Measurements from ENCODE around the gene CDH12. TPM values are rescaled to one million over a fixed set of nuclear protein-coding genes. Genes with fewer than 3 reads are reported as not detected.

Gene CDH12
- total RNA-seq, result not detected
- polyA plus RNA-seq, result not detected
- long read RNA-seq, donor 1, result 0 reads
- long read RNA-seq, donor 2, result 0 reads

DNA sequence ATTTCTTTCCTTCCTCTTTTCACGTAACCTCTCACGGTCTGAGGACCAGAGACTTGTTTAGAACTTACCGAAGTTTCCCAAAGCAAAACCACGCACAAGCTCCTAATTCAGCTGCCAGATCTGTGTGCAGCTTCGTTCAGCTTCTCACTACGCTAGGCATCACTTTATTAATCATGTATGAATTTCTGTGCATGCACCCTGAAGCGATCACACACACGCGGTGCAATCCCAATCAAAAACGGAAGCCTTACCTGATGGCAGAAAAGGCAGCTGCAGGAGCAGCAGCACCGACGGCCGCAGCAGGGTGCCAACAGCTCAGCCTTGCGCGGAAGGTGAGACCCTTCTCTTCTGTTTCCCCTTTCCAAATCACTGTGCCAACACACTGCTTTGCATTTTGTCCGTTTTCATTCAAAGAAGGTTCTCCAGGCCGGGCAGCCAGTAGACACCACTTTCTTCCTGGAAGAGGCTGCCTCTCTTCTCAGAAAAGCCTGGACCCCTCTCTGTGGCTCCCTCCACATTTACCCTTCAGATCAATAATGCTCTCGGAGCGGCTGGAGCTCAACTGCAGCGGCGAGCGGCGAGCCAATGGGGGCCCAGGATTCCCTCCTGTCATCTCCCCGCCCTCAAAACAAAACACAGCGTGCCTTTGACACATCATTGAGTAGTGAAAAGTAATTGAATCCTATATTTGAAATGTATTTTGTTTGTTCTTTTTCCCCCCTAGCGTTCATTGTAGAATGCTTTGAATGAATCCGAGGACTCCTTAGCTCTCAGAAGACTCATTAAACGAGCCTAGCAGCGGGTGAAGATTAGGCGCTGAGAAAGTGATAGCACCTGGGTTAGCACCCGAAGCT is at the start of gene CDH12:
CDH12 (minus strand) TSS at position 538 of the 854 bp plus-strand sequence.
- peak within 1 kb of the TSS; percentile 41 for H3K4me3 ChIP-seq
- no peak within 1 kb of the TSS for H3K27ac ChIP-seq
- intact Hi-C loops (cut with DNase I), result no loop called here
- 1 to 2% (median 2%) methylated on average over 31 of the region's 31 CpGs for WGBS, 3 donors
- no peak for TF ChIP-seq CTCF (IDR thresholded peaks at IDR 0.05)
- DNase-seq (no peak), ATAC-seq (no peak)
- H3K4me1 ChIP-seq, result no peaks in the 10 kb centered on the region
- no peaks in the 10 kb centered on the region for H3K36me3 ChIP-seq (ENCODE audit: insufficient read depth in 1 of 2, low read depth in 1 of 2)
- no peaks in the 10 kb centered on the region for H3K27me3 ChIP-seq (ENCODE audit: insufficient read depth in 3 of 3, low read length in 2 of 3)
- no peaks in the 10 kb centered on the region for H3K9me3 ChIP-seq

DNA sequence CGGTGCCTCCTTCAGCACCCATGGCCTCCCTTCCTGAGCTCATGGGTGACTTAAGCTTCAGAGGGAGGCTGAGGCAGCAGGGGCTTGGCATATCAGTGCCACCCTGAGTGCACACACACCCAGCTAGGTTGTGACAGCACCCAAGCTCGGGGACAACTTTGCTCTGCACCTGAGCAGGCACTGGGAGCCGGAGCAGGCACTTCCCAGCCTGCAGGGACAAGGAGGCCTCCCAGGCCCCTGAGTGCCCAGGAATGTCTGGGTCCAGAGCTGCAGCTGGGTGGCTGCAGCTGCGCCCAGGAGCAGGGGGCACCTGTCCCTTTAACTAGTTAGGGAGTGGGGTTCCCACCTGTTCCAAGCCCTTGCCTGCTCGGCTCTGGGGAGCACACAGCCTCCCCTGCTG is 48.7 kb upstream of the CDH12 start:
- no peak overlapping the region for H3K4me3 ChIP-seq
- no peak for ATAC-seq
- 67 to 79% (median 72%) methylated on average over 4 to 5 of the region's 5 CpGs for WGBS, 3 donors
- no peaks in the 10 kb centered on the region for H3K27me3 ChIP-seq (ENCODE audit: insufficient read depth in 3 of 3, low read length in 2 of 3)
- no peak overlapping the region for H3K27ac ChIP-seq
- TF ChIP-seq CTCF (IDR thresholded peaks at IDR 0.05), result no peak
- intact Hi-C loops (cut with DNase I), result no loop called here
- no peak for DNase-seq
- H3K9me3 ChIP-seq, result no peaks in the 10 kb centered on the region
- H3K4me1 ChIP-seq, result no peaks in the 10 kb centered on the region
- no peaks in the 10 kb centered on the region for H3K36me3 ChIP-seq (ENCODE audit: insufficient read depth in 1 of 2, low read depth in 1 of 2)

DNA sequence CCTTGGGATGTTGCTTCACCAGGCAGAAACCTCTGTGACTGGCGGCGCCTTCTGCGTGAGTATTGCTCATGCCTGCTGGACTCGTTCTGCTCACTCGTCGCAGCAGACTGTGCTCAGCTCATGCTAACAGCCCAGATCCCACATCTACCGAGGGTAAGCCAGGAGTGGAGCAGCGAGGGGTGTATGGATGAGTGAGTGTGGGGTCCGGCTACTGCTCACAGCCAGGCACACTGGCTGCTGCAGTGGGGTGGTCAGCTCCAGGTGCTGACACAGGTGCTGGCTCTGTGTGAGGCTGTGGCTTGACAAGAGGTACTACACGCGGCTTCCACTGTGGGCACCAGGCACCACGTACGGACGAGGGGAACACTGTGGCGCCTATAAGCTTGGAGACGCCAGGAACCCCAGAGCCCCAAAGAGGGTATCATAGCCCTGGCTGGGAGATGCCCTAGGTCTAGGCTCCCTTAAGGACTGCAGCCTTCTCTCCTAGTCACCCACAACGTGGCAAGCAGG is 47.7 kb upstream of the CDH12 start:
- ATAC-seq, result no peak
- TF ChIP-seq CTCF (IDR thresholded peaks at IDR 0.05), result no peak
- DNase-seq, result no peak
- Histone ChIP-seq H3K27me3 (ENCODE audit: insufficient read depth in 3 of 3, low read length in 2 of 3) (no peaks in the 10 kb centered on the region), H3K27ac (no peak overlapping the region), H3K4me3 (no peak overlapping the region), H3K9me3 (no peaks in the 10 kb centered on the region), H3K4me1 (no peaks in the 10 kb centered on the region), H3K36me3 (ENCODE audit: insufficient read depth in 1 of 2, low read depth in 1 of 2) (no peaks in the 10 kb centered on the region)
- intact Hi-C loops (cut with DNase I), result no loop called here
- WGBS, 3 donors, result 91% methylated on average over 17 of the region's 17 CpGs

- Histone ChIP-seq H3K27ac (no peak overlapping the region), H3K4me1 (no peaks in the 10 kb centered on the region), H3K36me3 (ENCODE audit: insufficient read depth in 1 of 2, low read depth in 1 of 2) (no peaks in the 10 kb centered on the region), H3K4me3 (no peak overlapping the region), H3K27me3 (ENCODE audit: insufficient read depth in 3 of 3, low read length in 2 of 3) (no peaks in the 10 kb centered on the region), H3K9me3 (no peaks in the 10 kb centered on the region)
- WGBS, 3 donors, result 92 to 94% (median 94%) methylated on average over 8 of the region's 8 CpGs
- ATAC-seq (no peak), DNase-seq (no peak)
- intact Hi-C loops (cut with DNase I), result no loop called here
- no peak for TF ChIP-seq CTCF (IDR thresholded peaks at IDR 0.05)
These were observed 46.2 kb upstream of the CDH12 start for GRCh38 chr5:22899341-22899740.

All from psoas muscle (tissue), 8 donors.